UCSD-AML1 (cell line): ENCODE data around the gene PTPRN2.

Source experiments
- DNase-seq: peaks from one replicate; lab custom pipeline; 2025; ENCODE audit not compliant: unreplicated experiment; lab: John Stamatoyannopoulos, UW

PTPRN2 gene

DNA sequence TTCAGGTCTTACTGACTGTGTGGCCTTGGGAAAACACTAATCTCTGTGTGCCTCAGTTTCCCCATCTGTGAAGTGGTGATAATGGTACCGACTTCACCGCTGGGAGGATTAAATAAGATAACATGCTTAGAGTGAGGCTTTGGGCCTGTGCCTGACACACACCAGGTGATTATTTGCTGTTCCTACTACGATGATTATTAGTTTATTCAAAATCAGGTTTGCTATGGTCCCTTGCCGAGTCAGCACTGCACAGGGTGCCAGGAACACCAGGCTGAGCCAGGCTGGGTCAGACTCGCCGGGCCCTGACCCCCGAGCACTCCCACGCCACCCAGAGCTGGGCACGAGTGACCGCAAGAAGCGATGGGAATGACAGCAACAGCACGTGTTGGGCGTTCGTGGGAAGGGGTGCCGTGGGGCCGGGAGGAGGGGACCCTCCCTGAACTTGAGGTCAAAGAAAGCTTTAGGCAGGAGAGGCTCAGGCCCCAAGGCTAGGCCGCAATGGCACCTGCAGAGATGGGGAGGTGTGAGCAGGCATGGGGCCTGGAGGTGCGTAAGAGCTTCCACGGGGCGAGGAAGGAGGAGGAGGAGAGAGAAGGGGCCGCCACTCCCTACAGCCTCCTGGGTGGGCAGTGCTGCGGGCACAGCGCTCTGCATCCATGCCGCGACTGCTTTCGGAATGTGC is 925.4 kb downstream of the PTPRN2 start:
- DNase-seq, result no peak

DNA sequence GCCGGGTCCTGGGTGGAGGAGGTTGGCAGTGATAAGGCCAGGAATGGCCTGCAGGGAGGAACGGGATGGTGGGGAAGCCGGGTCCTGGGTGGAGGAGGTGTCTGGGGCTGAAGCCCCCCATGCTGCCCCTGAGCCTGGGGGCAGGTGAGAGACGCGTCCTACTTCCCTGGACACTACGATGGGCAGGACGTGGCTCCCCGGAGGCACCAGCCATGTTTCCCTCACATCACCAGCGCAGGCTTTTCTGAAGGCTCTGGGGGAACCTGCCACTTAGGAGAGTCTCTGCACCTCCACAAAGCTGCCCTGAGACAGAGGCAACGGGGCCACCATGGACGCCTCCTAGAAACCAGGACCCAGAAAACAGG is 926.0 kb downstream of the PTPRN2 start:
- no peak for DNase-seq

DNA sequence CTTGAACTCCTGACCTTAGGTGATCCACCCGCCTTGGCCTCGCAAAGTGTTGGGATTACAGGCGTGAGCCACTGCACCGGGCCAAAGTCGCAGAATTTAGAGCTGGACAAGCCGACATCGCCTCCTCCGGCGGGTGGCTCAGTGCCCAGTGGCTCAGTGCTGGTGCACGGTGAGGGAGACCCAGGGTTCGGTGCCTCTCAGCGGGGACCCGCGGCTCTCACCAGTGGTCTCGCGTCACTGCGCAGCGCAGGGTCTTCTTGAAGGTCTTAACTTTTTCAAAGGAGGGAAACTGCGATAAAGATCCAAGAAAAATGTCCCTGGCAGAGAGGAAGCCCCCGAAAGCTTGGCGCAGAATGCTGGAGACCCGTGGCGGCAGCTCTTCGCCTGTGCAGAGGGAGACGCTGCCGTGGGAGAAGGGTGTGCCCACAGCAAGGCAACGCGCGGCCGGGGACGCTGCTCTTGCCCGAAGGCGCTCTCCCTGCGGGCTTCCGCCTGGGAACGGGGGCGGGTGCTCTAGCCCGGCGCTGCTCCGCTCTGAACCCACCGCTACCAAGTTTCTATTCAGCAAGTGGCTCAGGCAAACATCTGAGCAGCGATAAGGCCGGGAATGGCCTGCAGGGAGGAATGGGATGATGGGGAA is 926.5 kb downstream of the PTPRN2 start:
- no peak for DNase-seq

DNA sequence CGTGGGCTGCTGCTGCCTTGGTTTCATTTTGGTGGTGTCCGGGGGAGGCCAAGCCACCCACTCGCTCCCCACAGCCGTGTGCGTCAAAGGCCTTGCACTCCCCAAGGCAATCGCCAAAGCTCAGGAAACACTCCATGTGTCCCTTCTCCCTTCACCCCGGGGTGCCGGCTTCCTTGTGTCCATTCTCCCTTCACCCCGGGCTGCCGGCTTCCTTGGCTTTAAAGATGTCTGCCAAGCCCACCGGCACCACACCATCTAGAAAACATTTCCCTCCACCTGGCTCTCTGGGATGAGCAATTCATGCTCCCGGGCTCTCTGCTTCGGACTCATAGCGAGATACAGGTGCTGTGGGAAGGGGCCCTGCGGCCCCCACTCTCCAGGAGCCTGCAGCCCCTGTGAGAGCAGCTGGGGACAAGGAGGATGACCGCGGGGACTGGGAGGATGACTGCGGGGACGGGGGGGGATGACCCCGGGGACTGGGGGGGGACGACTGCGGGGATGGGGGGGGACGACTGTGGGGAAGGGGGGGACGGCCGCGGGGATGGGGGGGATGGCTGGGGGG is 928.7 kb downstream of the PTPRN2 start:
- DNase-seq, result no peak

DNA sequence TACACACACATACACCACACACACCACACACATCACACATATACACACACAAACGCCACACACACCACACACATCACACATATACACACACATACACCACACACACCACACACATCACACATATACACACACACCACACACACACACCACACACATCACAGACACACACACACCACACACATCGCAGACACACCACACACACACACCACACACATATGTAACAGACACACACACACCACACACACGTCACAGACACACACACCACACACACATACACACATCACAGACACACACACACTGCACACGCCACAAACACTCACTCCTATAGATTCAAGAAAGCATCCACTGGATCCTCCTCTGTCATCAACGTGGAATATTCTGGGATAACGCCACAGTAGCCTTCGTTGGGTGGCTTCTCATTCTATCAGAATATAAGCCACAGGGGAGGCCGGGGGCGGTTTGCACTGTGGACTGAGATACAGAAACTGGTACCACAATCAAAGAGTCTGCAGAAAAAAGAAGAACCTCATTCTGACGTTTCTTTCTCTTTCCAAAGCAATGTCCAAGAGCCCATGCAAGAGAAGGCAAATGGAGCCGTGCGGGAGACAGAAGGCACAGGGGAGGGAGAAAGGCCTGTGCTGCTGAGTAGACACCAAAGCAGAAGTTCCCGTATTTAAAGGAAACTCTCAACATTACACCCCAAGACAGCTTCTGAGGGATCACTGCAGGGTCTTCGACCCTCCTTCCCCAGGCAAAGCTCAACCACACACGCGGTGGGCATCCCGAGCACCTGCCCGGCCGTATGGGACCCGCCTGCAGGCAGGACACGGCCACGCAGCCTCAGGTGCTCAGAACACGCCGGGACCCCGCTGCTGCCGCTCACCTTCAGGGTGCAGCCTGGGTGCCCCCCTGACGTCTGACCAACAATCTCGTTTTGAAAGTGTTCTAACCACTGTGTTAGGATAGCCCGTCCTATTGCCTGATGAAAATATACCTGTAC is 929.6 kb downstream of the PTPRN2 start:
- DNase-seq, result no peak

DNA sequence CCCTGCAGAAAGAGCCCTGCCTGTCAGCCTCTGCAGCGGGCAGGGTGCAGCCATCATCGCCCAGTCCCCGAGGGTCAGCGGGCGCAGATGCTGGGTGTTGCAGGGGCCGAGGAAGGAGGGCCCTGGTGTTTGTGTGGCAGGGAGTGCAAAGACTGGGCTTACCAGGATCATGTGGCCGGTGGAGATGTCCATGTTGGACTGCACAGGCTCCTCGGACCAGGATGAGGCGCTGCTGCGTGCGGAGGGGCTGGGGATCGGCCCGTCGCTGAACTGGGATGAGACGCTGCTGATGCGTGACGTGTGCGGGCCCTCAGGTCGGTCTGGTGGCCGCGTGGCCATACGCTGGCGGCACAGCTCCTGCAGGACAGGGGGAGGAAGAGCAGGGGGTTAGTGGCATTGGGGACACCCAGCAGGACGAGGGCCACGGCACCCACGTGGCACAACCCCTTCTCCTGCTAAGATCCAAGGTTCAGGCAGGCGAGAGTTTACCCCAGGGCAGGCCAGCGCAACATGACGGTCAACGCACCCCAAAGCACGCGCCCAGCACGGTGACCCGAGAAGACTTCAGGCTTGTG is 931.3 kb downstream of the PTPRN2 start:
- no peak for DNase-seq

DNA sequence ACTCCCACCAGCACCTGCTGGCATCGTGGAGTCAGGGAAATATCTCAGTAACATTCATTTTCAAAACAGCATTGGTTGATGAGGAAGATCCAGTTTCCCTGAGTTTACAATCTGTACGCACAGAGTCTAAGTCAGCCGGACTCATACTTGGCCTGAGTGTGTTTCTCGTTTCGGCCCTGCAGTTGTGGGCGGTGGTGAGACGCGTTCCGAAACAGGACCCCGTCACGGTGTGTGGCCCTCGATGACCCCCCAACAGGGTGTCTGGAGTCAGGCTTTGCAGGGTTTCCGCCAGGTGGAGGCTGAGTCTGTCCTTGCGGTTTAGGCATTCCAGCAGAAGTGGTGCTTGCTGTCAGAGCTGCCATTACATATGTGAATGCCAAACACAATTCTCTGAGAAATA is 933.3 kb downstream of the PTPRN2 start:
- no peak for DNase-seq

DNA sequence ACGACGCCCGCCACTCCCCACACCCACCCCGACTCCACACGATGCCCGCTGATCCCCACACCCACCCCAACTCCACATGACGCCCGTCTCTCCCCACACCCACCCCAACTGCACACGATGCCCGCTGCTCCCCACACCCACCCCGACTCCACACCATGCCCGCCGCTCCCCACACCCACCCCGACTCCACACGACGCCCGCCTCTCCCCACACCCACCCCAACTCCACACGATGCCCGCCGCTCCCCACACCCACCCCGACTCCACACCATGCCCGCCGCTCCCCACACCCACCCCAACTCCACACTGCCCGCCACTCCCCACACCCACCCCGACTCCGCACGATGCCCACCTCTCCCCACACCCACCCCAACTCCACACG is 933.8 kb downstream of the PTPRN2 start:
- DNase-seq, result no peak

DNA sequence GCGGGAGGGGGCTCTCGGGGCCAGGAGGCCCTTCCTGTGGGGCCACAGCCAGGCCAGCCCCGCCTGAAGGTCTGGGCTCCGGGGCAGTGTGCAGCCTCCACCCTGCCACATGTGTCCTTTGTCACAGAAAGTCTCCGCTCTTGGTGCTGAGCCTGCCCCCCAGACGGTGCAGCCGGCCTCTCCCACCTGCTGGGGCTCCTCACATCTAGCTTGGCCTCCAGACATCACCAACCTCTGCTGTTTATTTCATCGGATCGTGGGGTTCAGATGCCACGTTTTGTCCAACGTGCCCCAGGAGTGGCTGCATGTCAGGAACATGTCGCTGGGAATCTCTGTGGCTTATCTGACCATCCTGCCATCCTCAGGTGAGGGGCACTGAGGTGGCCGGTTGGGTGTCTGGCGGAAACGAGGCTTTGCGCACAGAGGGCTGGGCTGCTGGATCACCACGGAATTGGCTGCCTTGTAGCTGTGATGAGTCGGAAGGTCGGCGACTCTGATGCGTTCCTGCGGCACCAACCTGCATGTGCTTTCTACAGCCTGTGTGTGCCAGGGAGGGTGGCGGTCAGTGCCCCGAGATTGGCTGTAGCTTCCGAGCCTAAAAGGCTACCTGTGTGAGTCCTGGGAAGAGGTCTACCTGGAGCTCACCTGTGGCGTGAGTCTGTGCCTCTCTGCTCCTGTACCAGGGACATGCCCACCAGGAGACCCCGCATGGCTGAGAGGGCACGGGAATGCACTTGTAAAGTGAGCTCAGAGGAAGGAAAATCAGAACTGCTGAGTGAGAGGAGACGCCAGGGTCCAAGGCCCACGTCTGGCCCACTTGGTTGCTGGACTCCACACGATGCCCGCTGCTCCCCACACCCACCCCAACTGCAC is 934.4 kb downstream of the PTPRN2 start:
- DNase-seq, result no peak

DNA sequence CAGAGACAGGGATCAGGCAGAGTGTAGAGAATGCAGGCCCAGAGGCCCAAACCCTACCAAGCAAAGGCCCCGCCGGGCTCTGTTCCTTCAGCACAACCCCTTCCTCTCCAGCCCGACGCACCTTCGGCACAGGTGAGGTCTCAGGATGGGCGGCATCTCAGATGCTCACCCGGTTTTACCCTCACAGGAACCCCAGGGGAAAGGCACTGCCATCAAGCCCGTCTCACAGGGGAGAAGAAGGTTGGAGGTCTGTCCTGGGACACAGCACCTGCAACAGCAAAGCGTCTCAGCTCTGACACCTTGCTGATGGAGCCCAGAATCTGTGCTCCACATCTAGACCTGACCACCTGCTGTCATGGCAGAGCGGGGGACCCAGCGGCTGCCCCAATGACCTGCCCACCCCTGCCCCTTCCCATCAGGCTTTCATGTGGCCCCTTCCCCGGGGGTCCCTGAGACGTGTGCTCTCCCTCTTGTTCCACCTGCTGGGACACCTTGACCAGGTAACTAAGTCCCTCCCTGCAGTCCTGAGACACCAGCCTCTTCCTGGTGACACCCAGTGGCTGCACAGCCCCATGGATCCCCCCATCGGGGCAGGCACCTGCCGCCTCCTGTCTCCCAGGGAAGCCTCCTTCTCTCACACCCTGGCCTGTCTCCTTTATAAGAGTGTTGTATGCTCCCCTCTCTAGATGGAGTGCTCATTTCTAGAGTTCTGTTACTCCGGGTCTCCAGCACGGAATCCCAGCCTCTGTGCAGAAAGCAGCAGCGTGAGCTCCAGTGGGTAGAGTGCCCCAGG is 935.3 kb downstream of the PTPRN2 start:
- no peak for DNase-seq

DNA sequence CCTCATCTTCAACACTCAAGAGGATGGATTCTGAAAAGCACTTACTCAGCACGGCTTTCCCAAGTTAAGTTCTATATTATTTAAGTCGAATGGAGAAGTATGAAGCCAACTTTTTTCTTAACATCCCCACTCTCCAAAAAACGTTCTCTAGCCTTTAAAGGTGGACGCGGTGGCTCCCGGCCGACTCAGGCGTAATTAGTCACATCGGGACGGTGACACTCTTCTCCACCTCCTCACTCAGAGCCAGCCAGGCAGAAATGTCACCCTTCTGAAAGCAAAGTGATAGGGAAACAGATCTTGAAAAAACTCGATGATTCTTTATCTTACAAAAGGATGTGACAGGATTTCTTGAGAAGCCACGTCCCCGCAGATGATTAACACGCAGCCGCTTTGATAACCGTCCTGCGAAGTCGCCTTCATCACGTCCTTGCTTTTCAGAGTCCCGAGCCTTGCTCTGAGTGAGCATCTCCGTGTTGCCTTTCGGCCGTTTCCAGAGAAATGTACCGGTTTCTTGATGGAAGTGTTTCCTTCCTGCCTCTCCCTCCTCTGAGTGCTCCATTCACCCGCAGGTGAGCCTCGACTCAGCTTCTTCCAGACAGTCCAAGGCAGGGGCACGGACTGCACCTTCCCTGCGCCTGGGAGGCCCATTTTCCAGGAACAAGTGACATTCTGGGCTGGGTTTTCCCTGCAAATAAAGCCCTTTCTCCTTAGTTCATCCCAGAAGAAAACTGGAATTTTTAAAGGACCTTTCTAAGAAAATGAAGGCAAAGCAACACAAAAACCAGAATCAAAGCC is 936.1 kb downstream of the PTPRN2 start:
- DNase-seq, result no peak

DNA sequence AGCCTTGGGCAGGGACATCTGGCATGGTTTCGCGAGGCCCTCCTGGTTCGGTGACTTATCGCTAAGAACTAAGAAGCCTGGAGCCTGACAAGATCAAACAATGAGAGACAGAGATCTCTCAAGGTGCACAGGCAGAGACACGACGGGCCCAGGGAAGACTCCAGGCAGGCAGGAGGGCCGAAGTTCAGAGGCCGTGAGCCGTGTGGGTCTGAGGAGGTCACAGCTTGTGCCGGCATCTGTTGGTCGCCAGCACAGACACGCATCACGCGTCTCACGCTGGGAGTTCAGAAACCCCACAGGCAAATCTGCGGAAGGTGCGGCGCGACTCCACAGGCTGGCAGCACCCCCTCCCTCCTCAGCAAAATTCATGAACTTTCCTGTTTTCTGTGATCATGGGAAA is 936.8 kb downstream of the PTPRN2 start:
- no peak for DNase-seq

DNA sequence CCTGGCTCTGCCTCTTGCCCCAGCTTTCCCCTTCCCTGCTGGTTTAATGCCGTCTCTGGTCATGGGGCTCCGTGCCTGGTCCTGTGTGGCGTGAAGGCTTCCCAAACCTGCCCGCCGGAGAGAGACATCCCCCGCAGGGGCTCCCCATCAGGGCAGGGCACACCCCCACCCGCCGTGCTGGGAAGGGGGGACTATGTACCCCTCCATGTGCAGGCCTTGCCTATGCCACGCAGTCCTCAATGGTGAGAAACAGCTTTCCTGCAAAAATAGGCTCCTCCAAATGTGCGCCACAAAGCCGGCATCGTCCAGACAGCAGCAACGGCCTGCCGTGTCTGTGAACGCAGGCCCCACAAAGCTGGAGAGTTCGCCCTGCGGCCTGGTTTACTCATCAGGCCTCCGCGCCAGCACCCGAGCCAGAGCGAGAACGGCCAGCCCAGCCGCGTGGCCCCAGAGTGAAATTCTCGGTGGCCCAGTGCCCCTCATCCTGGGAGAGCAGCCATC is 937.4 kb downstream of the PTPRN2 start:
- DNase-seq, result no peak

DNA sequence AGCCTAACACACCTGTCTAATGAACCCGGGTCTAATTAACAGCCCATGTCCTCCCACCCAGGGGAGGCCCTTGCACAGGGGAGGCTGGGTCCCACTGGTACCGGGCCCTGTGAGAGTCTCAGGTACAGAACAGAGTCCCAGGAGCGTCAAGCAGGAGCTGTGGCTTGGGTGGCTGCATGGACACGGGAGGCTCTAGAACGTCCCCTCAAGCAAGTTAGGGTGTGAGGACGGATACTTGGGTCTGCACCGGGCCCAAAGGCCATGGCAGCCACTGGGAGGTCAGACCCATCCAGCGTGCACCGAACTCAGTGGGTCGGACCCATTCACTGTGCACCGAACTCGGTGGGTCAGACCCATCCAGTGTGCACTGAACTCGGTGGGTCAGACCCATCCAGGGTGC is 941.1 kb downstream of the PTPRN2 start:
- DNase-seq, result no peak

DNA sequence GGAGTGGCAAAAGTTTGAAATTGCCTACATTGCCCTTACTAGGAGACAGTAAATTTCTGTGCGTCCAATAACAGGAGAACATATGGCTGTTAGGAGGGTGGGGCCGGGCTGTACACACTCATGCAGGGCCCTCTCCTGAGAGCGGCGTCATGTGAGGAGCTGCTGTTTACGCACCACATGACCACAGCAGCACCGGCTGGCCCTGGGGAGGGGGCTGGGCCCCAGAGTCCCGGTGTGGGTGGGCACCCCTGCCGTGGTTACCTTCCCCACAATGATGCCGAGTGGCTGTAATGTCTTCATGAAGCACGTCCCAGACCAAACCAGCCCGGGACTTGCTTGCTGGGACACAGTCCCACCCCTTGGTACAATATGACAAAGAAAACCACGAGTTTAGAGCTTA is 942.1 kb downstream of the PTPRN2 start:
- DNase-seq, result no peak

DNA sequence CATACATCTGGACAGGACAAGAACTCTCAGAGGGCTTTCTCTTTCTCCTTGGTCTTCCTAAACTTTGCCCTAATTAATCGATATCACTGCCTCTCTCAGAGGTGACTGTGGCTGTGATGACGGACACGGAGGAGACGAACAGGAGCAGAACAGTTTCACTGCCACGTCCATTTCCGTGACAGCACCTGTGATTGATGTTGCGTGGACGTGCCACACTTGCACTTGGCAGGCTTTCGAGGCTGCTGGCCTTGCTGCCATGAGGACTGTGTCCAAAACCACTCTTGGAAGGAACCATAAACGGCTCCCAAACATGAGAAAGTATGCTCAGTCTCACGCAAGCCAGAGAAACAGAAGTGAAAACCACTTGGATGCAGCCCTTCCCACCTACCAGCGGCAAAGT is 942.7 kb downstream of the PTPRN2 start:
- no peak for DNase-seq

DNA sequence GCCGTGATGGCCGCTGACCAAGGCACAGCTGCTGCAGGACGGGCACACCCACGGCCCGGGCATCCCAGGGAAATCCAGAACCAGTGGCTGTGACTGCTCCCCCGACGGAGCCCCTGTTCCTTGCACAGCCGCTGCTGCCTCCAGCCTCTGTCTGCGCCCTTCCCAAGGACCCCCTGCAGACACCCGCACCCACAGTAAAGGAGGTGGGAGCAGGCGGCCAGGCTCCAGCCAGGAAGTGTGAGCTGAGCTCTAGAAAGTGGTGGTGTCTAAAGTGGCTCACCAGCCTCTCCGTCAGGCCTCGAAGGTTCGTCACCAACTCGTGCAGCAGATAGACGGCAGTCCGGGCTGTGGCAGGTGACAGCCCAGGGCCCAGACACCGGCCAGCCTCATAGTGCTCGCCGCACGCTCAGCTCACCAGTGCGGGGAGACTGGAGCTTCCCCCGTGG is 944.1 kb downstream of the PTPRN2 start:
- DNase-seq, result no peak

DNA sequence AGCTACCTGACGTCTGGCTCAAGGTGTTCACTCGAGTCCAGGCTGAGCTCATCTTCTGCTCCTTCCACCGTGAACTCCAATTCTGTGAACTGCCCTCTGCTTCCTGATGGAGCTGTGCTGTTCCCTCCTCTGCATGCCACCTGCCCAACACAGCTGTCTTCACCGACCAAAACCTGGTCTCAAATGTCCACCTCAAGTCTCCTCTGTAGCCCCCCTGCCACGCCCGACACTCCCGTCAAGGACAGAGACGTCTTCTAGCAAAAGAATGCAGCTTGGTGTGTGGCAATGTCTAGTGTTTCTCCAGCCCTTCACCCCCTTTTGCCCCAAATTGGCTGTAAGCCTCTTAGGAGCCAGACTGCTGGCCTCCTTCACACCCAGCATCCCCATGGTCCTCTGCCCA is 945.8 kb downstream of the PTPRN2 start:
- DNase-seq, result no peak
